GM19240 (cell line): Measurements from ENCODE around the gene TM7SF3.
"Not testable (repeated sequence)": the region's sequence is repeated elsewhere in the genome, so short reads cannot be mapped to it uniquely, and the experiment has no call there.

Experiments
- DNase-seq: peaks from one replicate; pipeline ENCODE4 v3.0.0; 2011; ENCODE audit warnings: low spot score; ENCODE audit not compliant: insufficient read length

TM7SF3 gene

DNA sequence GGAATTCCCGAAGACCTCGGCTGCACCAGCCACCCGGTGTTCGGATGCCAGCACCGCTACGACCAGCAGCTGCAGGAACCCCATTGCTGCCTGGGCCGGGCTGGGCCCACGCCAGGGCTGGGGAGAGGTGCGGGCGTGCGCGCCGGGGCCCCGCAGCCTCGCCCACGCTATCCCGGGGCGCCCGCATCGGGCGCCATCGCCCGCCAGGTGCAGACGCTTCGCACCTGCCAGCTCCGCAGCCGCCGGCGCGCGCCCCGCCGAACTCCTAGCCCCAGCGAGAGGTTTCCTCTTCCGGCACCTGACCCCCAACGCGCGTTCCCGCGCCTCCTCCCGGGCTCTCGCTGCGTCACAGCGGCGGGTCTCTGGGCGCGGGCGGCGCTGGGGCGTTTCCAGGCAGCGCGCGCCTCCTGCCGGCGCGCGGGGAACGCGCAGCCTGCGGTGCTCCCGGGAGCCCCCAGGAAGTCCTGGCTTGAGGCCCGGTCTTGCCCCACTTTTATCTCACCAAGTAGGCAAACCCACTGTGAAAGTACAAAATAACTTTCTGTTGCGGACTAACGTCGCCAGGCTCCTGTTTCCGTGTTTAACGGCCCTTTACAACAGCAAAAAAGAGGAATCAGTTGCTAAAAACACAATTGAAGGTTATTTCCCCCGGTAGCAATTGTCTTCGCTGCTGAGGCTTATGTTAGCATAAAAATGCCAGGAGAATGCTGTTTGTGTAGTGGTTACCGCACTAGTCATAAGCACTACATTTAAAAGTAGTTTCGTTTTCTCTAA, at the start of gene TM7SF3:
TSS of gene TM7SF3 (minus strand) at position 300 of the 774 bp plus-strand sequence. CDS start at position 84, 216 bp downstream.
- peak; percentile 59 for DNase-seq

- no peak for DNase-seq
Observed at GRCh38 chr12:27063250-27063851, 49.2 kb upstream of the TM7SF3 start.

DNA sequence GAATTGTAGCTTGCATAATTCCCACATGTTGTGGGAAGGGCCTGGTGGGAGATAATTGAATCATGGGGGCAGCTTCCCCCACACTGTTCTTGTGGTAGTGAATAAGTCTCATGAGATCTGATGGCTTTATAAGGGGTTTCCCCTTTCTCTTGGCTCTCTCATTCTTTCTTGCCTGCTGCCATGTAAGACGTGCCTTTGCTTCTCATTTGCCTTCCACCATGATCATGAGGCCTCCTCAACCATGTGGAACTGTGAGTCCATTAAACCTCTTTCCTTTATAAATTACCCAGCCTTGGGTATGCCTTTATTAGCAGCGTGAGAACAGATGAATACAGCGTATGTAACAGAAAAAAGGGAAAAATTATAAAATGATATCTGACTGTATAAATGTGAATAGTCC, 47.1 kb upstream of the TM7SF3 start:
- no peak for DNase-seq

DNA sequence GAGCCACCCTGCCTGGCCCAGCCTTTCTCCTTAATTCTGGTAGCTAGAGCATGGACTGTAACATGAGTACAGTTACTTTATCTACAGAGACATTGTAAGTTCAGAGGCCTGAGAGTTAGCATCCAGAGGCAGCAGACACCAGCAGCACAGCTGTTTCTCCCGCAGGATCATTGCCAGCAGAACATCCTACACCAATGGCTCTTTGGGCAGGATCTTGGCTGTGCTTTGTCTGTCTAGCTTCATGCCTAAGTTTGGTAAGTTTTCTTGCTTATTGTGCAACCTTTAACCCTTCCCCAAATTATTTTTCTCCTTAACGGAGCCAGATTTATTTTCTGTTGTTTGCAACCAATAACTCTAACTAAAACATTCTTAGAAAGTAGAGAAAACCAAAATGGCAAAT, 46.6 kb upstream of the TM7SF3 start:
- DNase-seq = no peak

DNA sequence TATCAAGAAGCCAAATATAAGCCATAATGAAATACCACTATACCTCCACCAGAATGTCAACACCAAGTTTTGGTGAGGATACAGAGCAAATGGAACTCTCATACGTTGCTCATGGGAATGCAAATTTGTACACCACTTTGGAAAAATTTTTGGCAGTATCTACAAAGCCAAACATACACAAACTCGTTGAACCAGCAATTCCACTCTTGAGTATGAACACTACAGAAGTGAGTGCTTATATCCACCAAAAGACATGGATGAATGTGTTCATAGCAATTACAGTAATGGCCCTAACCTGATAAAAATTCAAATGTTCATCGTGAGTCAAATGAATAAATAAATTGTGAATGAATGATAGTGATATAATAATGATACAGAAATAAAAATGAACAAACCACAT, 43.4 kb upstream of the TM7SF3 start:
- no peak for DNase-seq

GRCh38 chr12:27055966-27056365, 41.8 kb upstream of the TM7SF3 start:
- DNase-seq = no peak

DNA sequence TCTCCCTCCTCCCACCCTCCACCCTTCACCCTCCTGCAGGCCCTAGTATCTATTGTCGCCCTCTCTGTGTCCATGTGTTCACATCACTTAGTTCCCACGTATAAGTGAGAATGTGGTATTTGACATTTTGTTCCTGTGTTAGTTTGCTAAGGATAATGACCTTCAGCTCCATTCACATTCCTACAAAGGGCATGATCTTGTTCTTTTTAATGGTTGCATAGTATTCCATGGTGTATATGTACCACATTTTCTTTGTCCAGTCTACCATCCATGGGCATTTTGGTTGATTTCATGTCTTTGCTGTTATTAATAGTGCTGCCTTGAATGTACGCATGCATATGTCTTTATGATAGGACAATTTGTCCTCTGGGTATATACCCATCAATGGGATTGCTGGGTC, 38.6 kb upstream of the TM7SF3 start:
- no peak for DNase-seq

- no peak for DNase-seq
Observed at GRCh38 chr12:27052176-27052575, 38.0 kb upstream of the TM7SF3 start.

DNA sequence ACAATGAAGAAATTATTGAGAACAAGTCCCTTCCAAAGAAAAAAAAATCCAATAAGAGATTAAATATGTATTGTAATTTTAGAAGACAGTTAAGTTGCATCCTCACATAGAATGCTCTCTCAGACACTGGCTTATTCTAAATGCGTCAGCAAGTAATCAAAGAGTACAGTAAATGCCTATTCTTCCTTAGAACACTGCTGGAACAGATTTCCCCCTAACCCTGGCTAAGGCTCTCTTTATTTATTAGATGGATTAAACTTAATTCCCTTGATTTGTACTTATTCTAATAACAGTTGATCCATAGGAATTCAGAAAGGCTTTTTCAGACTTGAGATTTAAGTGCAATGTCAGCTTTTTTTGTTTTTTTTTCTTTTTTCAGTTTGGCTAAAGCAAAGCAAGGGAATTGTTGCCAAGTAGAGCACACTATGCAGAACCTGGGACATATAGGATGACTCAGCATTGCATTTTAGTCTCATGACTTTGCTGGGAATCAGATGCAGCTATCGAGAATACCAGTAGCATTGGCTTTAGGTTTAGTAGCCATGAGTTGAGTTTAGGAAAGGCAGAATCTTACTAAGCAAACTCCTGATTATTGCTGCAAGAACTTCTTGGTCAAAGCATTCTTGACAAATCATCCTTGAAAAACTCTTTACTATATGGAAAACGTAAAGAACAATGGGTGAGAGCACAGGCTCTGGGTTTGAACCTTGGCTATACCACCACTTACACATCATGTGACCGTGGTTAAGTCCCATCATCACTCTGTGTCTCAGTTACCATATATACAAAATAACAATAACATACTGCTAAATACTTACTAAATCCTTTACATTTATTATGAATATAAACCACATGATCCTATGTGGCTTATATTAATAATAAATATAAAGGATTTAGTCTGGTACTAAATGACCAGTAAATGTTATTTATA, 34.9 kb upstream of the TM7SF3 start:
- DNase-seq = no peak

DNA sequence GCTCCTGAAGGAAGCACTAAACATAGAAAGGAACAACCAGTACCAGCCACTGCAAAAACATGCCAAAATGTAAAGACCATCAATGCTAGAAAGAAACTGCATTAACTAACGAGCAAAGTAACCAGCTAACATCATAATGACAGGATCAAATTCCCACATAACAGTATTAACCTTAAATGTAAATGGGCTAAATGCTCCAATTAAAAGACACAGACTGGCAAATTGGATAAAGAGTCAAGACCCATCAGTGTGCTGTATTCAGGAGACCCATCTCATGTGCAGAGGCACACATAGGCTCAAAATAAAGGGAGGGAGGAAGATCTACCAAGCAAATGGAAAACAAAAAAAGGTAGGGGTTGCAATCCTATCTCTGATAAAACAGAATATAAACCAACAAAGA, 27.8 kb upstream of the TM7SF3 start:
- not testable (repeated sequence) for DNase-seq

GRCh38 chr12:27040637-27041036, 26.5 kb upstream of the TM7SF3 start:
- DNase-seq = not testable (repeated sequence)

DNA sequence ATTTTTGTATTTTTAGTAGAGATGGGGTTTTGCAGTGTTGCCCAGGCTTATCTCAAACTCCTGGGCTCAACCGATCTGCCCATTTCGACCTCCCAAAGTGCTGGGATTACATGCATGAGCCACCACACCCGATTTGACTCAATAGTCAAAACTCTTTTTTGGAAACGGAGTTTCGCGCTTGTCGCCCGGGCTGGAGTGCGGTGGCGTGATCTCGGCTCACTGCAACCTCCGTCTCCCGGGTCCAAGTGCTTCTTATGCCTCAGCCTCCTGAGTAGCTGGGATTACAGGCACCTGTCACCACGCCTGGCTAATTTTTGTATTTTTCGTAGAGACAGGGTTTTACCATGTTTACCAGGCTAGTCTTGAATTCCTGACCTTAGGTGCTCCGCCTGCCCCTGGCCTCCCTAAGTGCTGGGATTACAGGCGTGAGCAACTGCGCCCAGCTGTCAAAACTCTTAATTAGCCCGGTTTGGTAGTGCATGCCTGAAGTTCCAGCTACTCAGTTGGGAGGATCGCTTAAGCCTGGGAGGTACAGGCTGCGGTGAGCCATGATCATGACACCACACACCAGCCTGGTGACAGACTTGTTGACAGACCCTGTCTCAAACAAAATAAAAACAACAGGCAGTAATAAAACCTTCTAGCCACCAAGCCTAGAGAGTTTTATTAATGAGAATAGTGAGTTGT, 20.6 kb upstream of the TM7SF3 start:
- DNase-seq = no peak

- DNase-seq = no peak
Observed at GRCh38 chr12:27032679-27033078, 18.5 kb upstream of the TM7SF3 start.

DNA sequence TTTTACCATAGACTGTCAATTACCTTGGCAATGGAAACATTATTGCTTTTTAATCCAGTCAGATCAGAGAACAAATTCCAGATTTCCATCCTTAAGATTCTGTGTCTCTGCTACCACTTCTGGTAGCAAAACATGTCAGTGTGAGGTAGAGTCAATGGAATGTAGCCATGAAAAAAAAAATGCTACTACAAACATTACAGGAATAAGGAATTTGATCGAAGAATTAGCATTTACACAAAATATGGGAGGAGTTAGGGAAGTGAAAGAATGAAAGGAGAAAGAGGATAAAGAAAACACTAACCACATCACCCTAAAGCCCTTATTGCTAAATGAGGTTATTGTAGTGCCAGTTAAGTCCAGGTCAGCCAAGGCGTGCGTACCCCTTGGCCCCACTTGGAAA, 17.3 kb upstream of the TM7SF3 start:
- no peak for DNase-seq

GRCh38 chr12:27026257-27026656, 12.1 kb upstream of the TM7SF3 start:
- no peak for DNase-seq

DNA sequence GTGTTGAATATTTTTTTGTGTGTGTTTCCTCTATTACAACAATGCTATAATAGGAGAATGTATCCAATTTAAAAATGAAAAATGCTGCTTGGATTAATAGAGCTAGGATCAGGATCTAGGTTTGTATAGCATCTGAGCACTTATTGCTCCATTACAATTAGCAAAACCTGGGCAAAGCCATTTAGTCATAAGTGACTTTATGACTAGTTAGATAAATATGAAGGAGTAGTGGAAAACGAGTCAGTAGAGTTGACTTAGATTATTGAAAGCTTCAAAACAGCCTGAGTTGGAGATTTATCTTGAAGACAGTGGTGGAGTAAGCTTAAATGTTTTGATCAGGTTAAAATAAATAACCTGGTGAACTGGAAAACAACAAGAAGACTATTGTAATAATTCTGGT, 10.9 kb upstream of the TM7SF3 start:
- no peak for DNase-seq

- no peak for DNase-seq
Observed at GRCh38 chr12:27024291-27024690, 10.1 kb upstream of the TM7SF3 start.

- no peak for DNase-seq
Observed at GRCh38 chr12:27020761-27021160, 6.6 kb upstream of the TM7SF3 start.

DNA sequence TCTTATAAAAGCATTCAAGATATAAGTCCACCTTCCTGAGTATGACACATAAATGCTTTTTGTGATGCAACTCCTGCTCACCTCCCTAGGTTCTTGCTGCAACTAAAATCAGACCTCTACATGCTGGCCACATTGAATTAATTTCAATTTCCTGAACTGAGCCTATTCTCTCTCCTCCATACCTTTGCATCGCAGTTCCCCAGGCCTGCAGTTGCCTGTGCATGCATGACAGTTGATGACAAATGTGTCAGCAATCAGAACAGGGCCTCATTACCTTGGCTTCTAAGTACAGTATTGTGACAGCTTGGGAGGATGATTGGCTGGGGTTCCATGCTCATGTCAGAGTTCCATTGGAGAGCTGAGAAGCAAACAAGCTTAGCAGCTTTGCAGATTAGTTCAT, 3.9 kb upstream of the TM7SF3 start:
- no peak for DNase-seq

DNA sequence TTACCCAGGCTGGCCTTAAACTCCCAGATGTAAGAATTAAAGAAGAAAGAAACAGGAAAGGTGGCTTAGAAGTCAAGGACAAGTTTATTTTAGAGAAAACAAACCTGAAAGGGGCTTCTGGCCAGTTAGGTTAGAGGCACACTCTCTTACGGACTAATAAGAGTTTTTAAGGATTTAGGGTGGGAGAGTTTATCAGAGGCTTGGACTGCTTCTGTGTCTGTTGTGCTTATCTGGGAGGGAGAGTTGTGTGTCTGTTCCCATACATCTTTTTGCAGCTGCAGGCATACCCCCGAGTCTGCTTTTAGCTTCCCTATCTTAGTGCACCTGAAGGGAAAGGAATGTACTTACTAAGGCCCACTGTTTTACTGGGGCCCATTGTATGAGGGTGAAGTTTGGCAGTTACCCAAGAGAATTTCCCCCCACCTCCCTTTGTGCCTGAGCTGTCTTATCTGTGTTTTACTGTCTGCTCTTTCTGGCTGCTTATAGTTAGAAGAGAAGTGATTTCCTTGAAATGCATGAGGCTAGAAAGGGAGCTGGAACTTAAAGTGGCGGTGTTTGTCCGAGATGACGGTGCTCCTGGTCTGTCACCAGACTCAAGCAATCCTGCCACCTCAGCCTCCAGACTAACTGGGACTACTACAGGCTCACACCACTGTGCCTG, 3.1 kb upstream of the TM7SF3 start:
- DNase-seq = not testable (repeated sequence)

DNA sequence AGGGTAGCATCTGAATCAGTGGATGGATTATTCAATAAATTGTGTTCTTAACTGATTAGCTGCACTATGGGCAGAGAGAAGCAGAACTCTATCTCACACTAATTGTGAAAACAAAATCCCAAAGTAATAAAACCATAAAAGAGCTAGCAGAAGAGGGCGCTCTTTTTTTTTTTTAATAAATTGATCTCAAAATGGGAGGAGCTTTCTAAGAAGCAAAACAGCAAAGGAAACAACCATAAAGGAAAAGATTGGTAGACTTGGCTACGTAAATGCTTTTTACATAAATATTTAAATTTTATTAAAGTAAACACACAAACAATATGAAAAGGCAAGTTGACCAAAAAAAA, 1.5 kb upstream of the TM7SF3 start:
- DNase-seq = no peak
